ENCODE data around the gene RAB11FIP5.
"Not testable (repeated sequence)": the region's sequence is repeated elsewhere in the genome, so short reads cannot be mapped to it uniquely, and the experiment has no call there.

Gene RAB11FIP5

GRCh38 chr2:73067043-73067442, 45.7 kb downstream of the RAB11FIP5 start:
- H3K79me2 ChIP-seq (ENCODE audit: insufficient read depth, low read length) = no peaks in the 10 kb centered on the region
- peaks cover 18% of the 10 kb centered on the region for H3K4me1 ChIP-seq (ENCODE audit: insufficient read depth, low read length, severe bottlenecking)
- H3K9me2 ChIP-seq (ENCODE audit: low read depth, low read length) = no peaks in the 10 kb centered on the region
- H2AFZ ChIP-seq (ENCODE audit: low read length) = no peak overlapping the region
- no peaks in the 10 kb centered on the region for H3K27me3 ChIP-seq (ENCODE audit: insufficient read depth, low read length)
- no peaks in the 10 kb centered on the region for H3F3A ChIP-seq (ENCODE audit: insufficient read depth, low read length)
- H3K9me3 ChIP-seq (ENCODE audit: low read length) = no peaks in the 10 kb centered on the region
- H3K36me3 ChIP-seq (ENCODE audit: insufficient read depth, low read length) = no peaks in the 10 kb centered on the region
- no peak overlapping the region for H3K27ac ChIP-seq (ENCODE audit: low read depth, low read length, poor library complexity, severe bottlenecking)
- no peaks in the 10 kb centered on the region for H4K20me1 ChIP-seq (ENCODE audit: insufficient read depth, low read length)
- TF ChIP-seq CTCF (IDR thresholded peaks at IDR 0.05; ENCODE audit: low read length) (no peak), EZH2 (IDR thresholded peaks at IDR 0.05; ENCODE audit: borderline replicate concordance, low read length) (no peak)
- H3K9ac ChIP-seq (ENCODE audit: low read length) = no peak overlapping the region
- H3K4me2 ChIP-seq (ENCODE audit: low read length) = no peak overlapping the region
- H3K4me3 ChIP-seq (ENCODE audit: low read depth, low read length, poor library complexity, severe bottlenecking) = no peak overlapping the region

- not testable (repeated sequence) for H3F3A ChIP-seq (ENCODE audit: insufficient read depth, low read length); H2AFZ ChIP-seq (ENCODE audit: low read length); H3K36me3 ChIP-seq (ENCODE audit: insufficient read depth, low read length); H3K79me2 ChIP-seq (ENCODE audit: insufficient read depth, low read length); H3K9me3 ChIP-seq (ENCODE audit: low read length); H3K27me3 ChIP-seq (ENCODE audit: insufficient read depth, low read length); H3K4me2 ChIP-seq (ENCODE audit: low read length); H4K20me1 ChIP-seq (ENCODE audit: insufficient read depth, low read length); H3K27ac ChIP-seq (ENCODE audit: low read depth, low read length, poor library complexity, severe bottlenecking); H3K4me3 ChIP-seq (ENCODE audit: low read depth, low read length, poor library complexity, severe bottlenecking); H3K9ac ChIP-seq (ENCODE audit: low read length); H3K9me2 ChIP-seq (ENCODE audit: low read depth, low read length)
- peaks cover 10% of the 10 kb centered on the region for H3K4me1 ChIP-seq (ENCODE audit: insufficient read depth, low read length, severe bottlenecking)
Measured at GRCh38 chr2:73065070-73065469, 47.7 kb downstream of the RAB11FIP5 start.

GRCh38 chr2:73063909-73064875, 48.6 kb downstream of the RAB11FIP5 start:
- no peaks in the 10 kb centered on the region for H3K36me3 ChIP-seq (ENCODE audit: insufficient read depth, low read length)
- H3K9me2 ChIP-seq (ENCODE audit: low read depth, low read length) = no peaks in the 10 kb centered on the region
- H3K9ac ChIP-seq (ENCODE audit: low read length) = no peak overlapping the region
- H4K20me1 ChIP-seq (ENCODE audit: insufficient read depth, low read length) = no peaks in the 10 kb centered on the region
- H3K4me3 ChIP-seq (ENCODE audit: low read depth, low read length, poor library complexity, severe bottlenecking) = no peak overlapping the region
- TF ChIP-seq CTCF (IDR thresholded peaks at IDR 0.05; ENCODE audit: low read length) (no peak), EZH2 (IDR thresholded peaks at IDR 0.05; ENCODE audit: borderline replicate concordance, low read length) (no peak)
- H3K4me2 ChIP-seq (ENCODE audit: low read length) = no peak overlapping the region
- no peak overlapping the region for H3K27ac ChIP-seq (ENCODE audit: low read depth, low read length, poor library complexity, severe bottlenecking)
- no peak overlapping the region for H2AFZ ChIP-seq (ENCODE audit: low read length)
- H3K9me3 ChIP-seq (ENCODE audit: low read length) = no peaks in the 10 kb centered on the region
- no peaks in the 10 kb centered on the region for H3K79me2 ChIP-seq (ENCODE audit: insufficient read depth, low read length)
- peaks cover 2% of the 10 kb centered on the region for H3K4me1 ChIP-seq (ENCODE audit: insufficient read depth, low read length, severe bottlenecking)
- H3K27me3 ChIP-seq (ENCODE audit: insufficient read depth, low read length) = no peaks in the 10 kb centered on the region
- no peaks in the 10 kb centered on the region for H3F3A ChIP-seq (ENCODE audit: insufficient read depth, low read length)

GRCh38 chr2:73063472-73063871, 49.3 kb downstream of the RAB11FIP5 start:
- H2AFZ ChIP-seq (ENCODE audit: low read length) = no peak overlapping the region
- H3K4me3 ChIP-seq (ENCODE audit: low read depth, low read length, poor library complexity, severe bottlenecking) = no peak overlapping the region
- no peak for TF ChIP-seq CTCF (IDR thresholded peaks at IDR 0.05; ENCODE audit: low read length)
- no peak for TF ChIP-seq EZH2 (IDR thresholded peaks at IDR 0.05; ENCODE audit: borderline replicate concordance, low read length)
- no peaks in the 10 kb centered on the region for H3F3A ChIP-seq (ENCODE audit: insufficient read depth, low read length)
- H3K9ac ChIP-seq (ENCODE audit: low read length) = no peak overlapping the region
- H4K20me1 ChIP-seq (ENCODE audit: insufficient read depth, low read length) = no peaks in the 10 kb centered on the region
- H3K9me3 ChIP-seq (ENCODE audit: low read length) = no peaks in the 10 kb centered on the region
- H3K27ac ChIP-seq (ENCODE audit: low read depth, low read length, poor library complexity, severe bottlenecking) = no peak overlapping the region
- H3K4me2 ChIP-seq (ENCODE audit: low read length) = no peak overlapping the region
- no peaks in the 10 kb centered on the region for H3K36me3 ChIP-seq (ENCODE audit: insufficient read depth, low read length)
- no peaks in the 10 kb centered on the region for H3K79me2 ChIP-seq (ENCODE audit: insufficient read depth, low read length)
- no peaks in the 10 kb centered on the region for H3K27me3 ChIP-seq (ENCODE audit: insufficient read depth, low read length)
- no peaks in the 10 kb centered on the region for H3K4me1 ChIP-seq (ENCODE audit: insufficient read depth, low read length, severe bottlenecking)
- no peaks in the 10 kb centered on the region for H3K9me2 ChIP-seq (ENCODE audit: low read depth, low read length)
